B cell (primary cell): Measurements from ENCODE around the gene NOS1AP.

ENCODE experiments used
- EZH2 ChIP-seq: IDR thresholded peaks from 2 replicates; pipeline ENCODE4 v1.6.1; 2012; ENCODE audit warnings: borderline replicate concordance, low read depth, mild to moderate bottlenecking, moderate library complexity, low read length; ENCODE audit not compliant: insufficient read depth, poor library complexity, severe bottlenecking
- TF ChIP-seq, protein P1 (sequence below): fragments of 200-600 bp; IDR thresholded peaks from one replicate; pipeline ENCODE4 v1.8.0; 2022; ENCODE audit warnings: antibody characterized with exemption, mild to moderate bottlenecking

- TF ChIP-seq, protein P1, sequence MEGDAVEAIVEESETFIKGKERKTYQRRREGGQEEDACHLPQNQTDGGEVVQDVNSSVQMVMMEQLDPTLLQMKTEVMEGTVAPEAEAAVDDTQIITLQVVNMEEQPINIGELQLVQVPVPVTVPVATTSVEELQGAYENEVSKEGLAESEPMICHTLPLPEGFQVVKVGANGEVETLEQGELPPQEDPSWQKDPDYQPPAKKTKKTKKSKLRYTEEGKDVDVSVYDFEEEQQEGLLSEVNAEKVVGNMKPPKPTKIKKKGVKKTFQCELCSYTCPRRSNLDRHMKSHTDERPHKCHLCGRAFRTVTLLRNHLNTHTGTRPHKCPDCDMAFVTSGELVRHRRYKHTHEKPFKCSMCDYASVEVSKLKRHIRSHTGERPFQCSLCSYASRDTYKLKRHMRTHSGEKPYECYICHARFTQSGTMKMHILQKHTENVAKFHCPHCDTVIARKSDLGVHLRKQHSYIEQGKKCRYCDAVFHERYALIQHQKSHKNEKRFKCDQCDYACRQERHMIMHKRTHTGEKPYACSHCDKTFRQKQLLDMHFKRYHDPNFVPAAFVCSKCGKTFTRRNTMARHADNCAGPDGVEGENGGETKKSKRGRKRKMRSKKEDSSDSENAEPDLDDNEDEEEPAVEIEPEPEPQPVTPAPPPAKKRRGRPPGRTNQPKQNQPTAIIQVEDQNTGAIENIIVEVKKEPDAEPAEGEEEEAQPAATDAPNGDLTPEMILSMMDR: no peak
- TF ChIP-seq EZH2: no peak
These were observed 9.8 kb upstream of the NOS1AP start for GRCh38 chr1:162059721-162060120.
